Astrocyte (in vitro differentiated cells and primary cell): ENCODE data around the gene PDIA2. TPM values are rescaled to one million over a fixed set of nuclear protein-coding genes. Genes with fewer than 3 reads are reported as not detected.

Source experiments
- DNase-seq: peaks from one replicate; pipeline ENCODE4 v3.0.0-alpha.2; 2010; ENCODE audit warnings: low read depth
- FAIRE-seq: peaks from 2 replicates; lab custom pipeline; 2011; peaks lifted over from hg19 to GRCh38; lab: Jason Lieb, UNC
- H2AFZ ChIP-seq: 2 replicates; pipeline ENCODE4 v1.6.0; 2012; ENCODE audit warnings: low read depth, low read length, inconsistent platforms
- H3K27ac ChIP-seq: 2 replicates; pipeline ENCODE4 v1.5.1; 2011; ENCODE audit warnings: low read depth, low read length, inconsistent platforms
- H3K27me3 ChIP-seq: 2 replicates; pipeline ENCODE4 v1.6.0; 2011; ENCODE audit warnings: low read length, inconsistent platforms; ENCODE audit not compliant: insufficient read depth
- H3K36me3 ChIP-seq: 2 replicates; pipeline ENCODE4 v1.5.1; 2011; ENCODE audit warnings: low read length, inconsistent platforms; ENCODE audit not compliant: insufficient read depth
- H3K4me1 ChIP-seq: 2 replicates; pipeline ENCODE4 v1.5.1; 2011; ENCODE audit warnings: low read length, inconsistent platforms; ENCODE audit not compliant: insufficient read depth
- H3K4me2 ChIP-seq: 2 replicates; pipeline ENCODE4 v1.6.0; 2012; ENCODE audit warnings: low read length, inconsistent platforms
- H3K4me3 ChIP-seq: 2 replicates; pipeline ENCODE4 v1.5.1; 2011; ENCODE audit warnings: low read depth, mild to moderate bottlenecking, low read length, inconsistent platforms; ENCODE audit not compliant: insufficient read depth
- H3K79me2 ChIP-seq: 2 replicates; pipeline ENCODE4 v1.6.0; 2012; ENCODE audit warnings: mild to moderate bottlenecking, low read length, inconsistent platforms; ENCODE audit not compliant: insufficient read depth
- H3K9ac ChIP-seq: 2 replicates; pipeline ENCODE4 v1.6.0; 2012; ENCODE audit warnings: mild to moderate bottlenecking, low read length, inconsistent platforms
- H3K9me3 ChIP-seq: 2 replicates; pipeline ENCODE4 v1.5.1; 2012; ENCODE audit warnings: low read depth, mild to moderate bottlenecking, low read length, inconsistent platforms; ENCODE audit not compliant: insufficient read depth
- H4K20me1 ChIP-seq: 2 replicates; pipeline ENCODE4 v1.6.0; 2012; ENCODE audit warnings: low read length, inconsistent platforms; ENCODE audit not compliant: insufficient read depth
- H3K27ac Mint-ChIP-seq: one replicate; pipeline ENCODE4 v1.8.0; 2021; ENCODE audit warnings: mild to moderate bottlenecking, mixed read lengths; ENCODE audit not compliant: unreplicated experiment
- H3K27me3 Mint-ChIP-seq: one replicate; pipeline ENCODE4 v1.8.0; 2021; ENCODE audit warnings: low read depth, mixed read lengths; ENCODE audit not compliant: unreplicated experiment
- H3K36me3 Mint-ChIP-seq: one replicate; pipeline ENCODE4 v1.8.0; 2021; ENCODE audit warnings: low read depth, mixed read lengths; ENCODE audit not compliant: unreplicated experiment
- H3K4me1 Mint-ChIP-seq: one replicate; pipeline ENCODE4 v1.8.0; 2021; ENCODE audit warnings: low read depth, mixed read lengths; ENCODE audit not compliant: unreplicated experiment
- H3K4me3 Mint-ChIP-seq: one replicate; pipeline ENCODE4 v1.8.0; 2021; ENCODE audit warnings: mild to moderate bottlenecking, moderate library complexity, mixed read lengths; ENCODE audit not compliant: unreplicated experiment
- H3K9me3 Mint-ChIP-seq: one replicate; pipeline ENCODE4 v1.8.0; 2021; ENCODE audit warnings: mild to moderate bottlenecking, mixed read lengths; ENCODE audit not compliant: unreplicated experiment
- EZH2 ChIP-seq: IDR thresholded peaks from 2 replicates; pipeline ENCODE4 v1.6.1; 2012; ENCODE audit warnings: mild to moderate bottlenecking, low read length, inconsistent platforms; ENCODE audit not compliant: insufficient read depth
- total RNA-seq: library from RNA; stranded (reverse); gene quantifications from 2 replicates; pipeline ENCODE4 v1.2.1, GENCODE V29; 2021
- TF ChIP-seq, protein P1 (sequence below): IDR thresholded peaks from 2 replicates; pipeline ENCODE4 v1.5.1; 2011; ENCODE audit warnings: low read depth, mild to moderate bottlenecking, inconsistent platforms, low read length, moderate library complexity; ENCODE audit not compliant: insufficient read depth

Gene PDIA2
- total RNA-seq, 1 donor from 2014 or later = 1.5 TPM

DNA sequence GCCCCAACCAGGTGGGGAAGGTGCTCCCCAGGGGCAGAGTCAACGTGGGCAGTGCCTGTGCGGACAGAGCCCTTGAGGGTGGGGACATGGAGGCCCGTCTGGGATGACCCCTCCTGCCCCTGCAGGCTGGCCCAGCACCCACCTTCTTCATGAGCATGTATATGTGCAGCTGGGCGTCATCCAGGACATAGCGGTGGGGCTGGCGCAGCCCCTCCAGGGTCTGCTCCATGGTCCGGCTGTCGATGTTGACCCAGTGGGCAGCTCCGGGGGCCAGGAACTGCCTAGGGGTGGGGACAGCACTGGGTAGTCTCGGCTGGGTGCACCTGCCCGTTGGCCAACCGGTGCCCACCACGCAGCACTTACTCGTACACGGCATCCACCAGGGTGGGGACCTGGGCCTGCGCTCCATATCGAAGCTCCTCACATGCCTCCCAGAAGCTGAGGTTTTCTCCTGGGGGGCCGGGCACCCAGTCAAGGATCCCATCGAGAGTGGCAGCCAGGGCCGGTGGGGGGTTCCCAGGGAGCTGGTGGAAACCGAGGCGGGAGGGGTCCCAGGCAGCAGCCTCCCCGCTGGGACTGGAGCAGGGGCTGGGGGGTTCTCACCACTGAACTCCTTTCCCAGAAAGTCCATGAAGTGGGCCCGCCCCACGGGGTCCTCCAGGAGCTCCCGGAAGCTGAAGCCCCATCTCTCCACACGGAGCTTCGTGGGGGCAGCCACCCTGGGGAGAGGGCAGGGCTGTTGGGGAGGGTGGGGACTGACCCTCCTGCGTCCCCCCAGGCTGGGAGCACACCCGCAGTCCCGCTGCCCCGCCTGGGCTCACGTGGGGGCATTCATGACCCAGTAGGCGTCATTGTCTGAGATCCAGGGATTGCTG, 12.3 kb upstream of the PDIA2 start:
- H3K27ac Mint-ChIP-seq = no peak overlapping the region
- no peak for FAIRE-seq
- no peak overlapping the region for H3K27ac ChIP-seq
- no peak overlapping the region for H3K9ac ChIP-seq
- H3K36me3 ChIP-seq = no peaks in the 10 kb centered on the region
- H3K9me3 Mint-ChIP-seq = no peaks in the 10 kb centered on the region
- DNase-seq = no peak
- no peak overlapping the region for H3K4me2 ChIP-seq
- TF ChIP-seq, protein P1, sequence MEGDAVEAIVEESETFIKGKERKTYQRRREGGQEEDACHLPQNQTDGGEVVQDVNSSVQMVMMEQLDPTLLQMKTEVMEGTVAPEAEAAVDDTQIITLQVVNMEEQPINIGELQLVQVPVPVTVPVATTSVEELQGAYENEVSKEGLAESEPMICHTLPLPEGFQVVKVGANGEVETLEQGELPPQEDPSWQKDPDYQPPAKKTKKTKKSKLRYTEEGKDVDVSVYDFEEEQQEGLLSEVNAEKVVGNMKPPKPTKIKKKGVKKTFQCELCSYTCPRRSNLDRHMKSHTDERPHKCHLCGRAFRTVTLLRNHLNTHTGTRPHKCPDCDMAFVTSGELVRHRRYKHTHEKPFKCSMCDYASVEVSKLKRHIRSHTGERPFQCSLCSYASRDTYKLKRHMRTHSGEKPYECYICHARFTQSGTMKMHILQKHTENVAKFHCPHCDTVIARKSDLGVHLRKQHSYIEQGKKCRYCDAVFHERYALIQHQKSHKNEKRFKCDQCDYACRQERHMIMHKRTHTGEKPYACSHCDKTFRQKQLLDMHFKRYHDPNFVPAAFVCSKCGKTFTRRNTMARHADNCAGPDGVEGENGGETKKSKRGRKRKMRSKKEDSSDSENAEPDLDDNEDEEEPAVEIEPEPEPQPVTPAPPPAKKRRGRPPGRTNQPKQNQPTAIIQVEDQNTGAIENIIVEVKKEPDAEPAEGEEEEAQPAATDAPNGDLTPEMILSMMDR = no peak
- TF ChIP-seq EZH2 = no peak
- H3K36me3 Mint-ChIP-seq = peaks cover 2% of the 10 kb centered on the region
- H3K79me2 ChIP-seq = no peaks in the 10 kb centered on the region
- H2AFZ ChIP-seq = no peak overlapping the region
- no peaks in the 10 kb centered on the region for H3K9me3 ChIP-seq
- no peaks in the 10 kb centered on the region for H4K20me1 ChIP-seq
- H3K4me1 ChIP-seq = peaks cover 4% of the 10 kb centered on the region
- no peak overlapping the region for H3K4me3 ChIP-seq
- H3K4me1 Mint-ChIP-seq = no peaks in the 10 kb centered on the region
- peaks cover 11% of the 10 kb centered on the region for H3K27me3 Mint-ChIP-seq
- no peak overlapping the region for H3K4me3 Mint-ChIP-seq
- H3K27me3 ChIP-seq = no peaks in the 10 kb centered on the region

DNA sequence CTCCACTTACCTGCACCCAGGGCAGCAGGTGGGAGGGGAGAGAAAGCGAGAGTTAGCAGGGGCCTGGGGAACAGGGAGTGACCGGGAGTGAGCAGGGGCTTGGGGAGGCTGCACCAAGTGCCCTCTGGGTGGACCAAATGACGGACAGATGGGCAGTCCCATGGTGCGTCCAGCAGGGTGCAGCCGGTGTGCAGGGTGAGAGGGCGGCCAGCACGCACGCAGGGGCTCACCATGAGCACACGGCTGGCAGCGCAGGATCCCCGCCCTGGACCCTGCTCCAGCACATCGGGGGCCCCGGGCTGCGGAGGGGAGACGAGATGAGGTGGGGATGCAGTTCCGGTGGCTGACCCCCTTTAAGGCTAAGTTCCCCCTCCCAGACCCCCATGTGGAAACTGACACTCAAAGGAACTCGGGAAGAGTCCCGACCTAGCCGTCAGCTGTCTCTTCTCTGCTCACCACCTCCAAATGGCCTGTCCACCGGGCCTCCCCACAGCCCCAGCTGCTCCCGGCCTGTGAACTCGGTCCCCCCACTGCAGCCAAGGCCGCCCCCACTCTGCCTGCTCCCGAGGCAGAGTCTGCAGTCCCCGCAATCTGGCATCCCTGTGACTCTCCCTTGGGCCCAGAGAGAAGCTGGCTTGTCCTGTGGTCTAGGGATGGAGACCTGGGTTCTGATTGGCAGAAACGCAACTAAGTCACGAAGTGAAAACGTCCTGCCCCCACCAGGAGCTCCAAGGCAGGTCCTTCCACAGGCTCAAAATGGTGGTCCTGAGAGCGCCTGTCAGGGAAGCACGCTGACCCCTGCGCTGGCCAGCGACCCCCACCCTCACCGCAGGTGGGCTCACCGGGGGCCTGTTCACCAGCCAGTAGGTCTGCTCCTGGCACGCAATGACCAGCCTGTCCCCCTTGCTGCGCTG, 10.1 kb upstream of the PDIA2 start:
- H4K20me1 ChIP-seq = no peaks in the 10 kb centered on the region
- H3K27me3 ChIP-seq = no peaks in the 10 kb centered on the region
- Mint-ChIP-seq H3K27me3 (peaks cover 20% of the 10 kb centered on the region), H3K4me1 (no peaks in the 10 kb centered on the region), H3K4me3 (no peak overlapping the region), H3K27ac (no peak overlapping the region), H3K36me3 (peaks cover 2% of the 10 kb centered on the region), H3K9me3 (no peaks in the 10 kb centered on the region)
- no peak for DNase-seq
- no peak overlapping the region for H3K27ac ChIP-seq
- no peak overlapping the region for H3K4me2 ChIP-seq
- no peak overlapping the region for H3K4me3 ChIP-seq
- H3K79me2 ChIP-seq = no peaks in the 10 kb centered on the region
- H3K4me1 ChIP-seq = peaks cover 4% of the 10 kb centered on the region
- FAIRE-seq = no peak
- no peak overlapping the region for H2AFZ ChIP-seq
- H3K9ac ChIP-seq = no peak overlapping the region
- no peaks in the 10 kb centered on the region for H3K9me3 ChIP-seq
- H3K36me3 ChIP-seq = no peaks in the 10 kb centered on the region
- TF ChIP-seq EZH2 = no peak

DNA sequence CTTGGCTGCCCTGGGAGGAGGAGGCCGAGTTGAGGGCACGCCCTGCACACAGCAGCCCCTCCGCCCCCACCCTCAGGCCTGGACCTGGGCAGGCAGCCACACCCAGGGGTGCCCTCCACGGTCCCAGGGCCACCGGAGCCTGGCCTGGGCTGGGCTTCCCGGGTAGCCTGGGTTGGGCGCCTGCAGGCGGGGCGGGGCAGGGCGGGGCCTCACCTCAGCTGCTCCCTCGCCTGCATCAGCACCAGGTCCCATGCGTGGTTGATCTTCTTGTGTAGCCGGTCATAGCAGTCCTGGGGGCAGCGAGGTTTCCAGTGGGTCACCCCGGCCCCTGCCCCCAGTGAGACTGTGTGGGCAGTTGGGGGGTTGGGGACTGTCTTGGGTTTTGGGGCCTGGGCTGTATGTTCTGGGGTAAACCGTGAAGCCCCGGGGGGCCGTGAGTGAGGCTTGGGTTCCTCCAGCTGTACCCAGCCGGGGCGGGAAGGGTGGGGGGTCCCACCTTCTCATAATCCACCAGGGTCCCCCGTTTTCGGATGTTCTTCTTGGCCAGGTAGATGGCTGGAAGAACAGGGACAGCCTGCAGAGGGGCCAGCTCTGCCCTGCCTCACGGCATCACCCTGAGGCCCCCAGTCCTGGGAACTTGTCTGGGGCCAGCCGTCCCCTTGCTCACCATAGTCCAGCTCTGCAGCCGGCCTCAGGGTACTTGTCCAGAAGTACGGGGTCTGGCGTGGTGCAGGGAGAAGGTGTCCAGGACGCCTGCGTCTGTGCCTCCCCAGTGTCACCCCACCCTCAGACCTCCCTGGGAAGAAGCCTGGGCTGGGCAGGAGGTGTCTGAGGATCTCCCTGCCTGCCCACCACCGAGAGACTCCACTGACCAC, 9.2 kb upstream of the PDIA2 start:
- Histone ChIP-seq H3K27me3 (no peaks in the 10 kb centered on the region), H2AFZ (no peak overlapping the region), H3K9ac (no peak overlapping the region), H3K9me3 (no peaks in the 10 kb centered on the region), H4K20me1 (no peaks in the 10 kb centered on the region), H3K4me3 (no peak overlapping the region), H3K79me2 (no peaks in the 10 kb centered on the region), H3K4me2 (no peak overlapping the region), H3K4me1 (peaks cover 4% of the 10 kb centered on the region), H3K27ac (no peak overlapping the region), H3K36me3 (no peaks in the 10 kb centered on the region)
- FAIRE-seq (no peak), DNase-seq (no peak)
- H3K27ac Mint-ChIP-seq = no peak overlapping the region
- no peaks in the 10 kb centered on the region for H3K9me3 Mint-ChIP-seq
- TF ChIP-seq, protein P1 = no peak
- TF ChIP-seq EZH2 = no peak
- no peaks in the 10 kb centered on the region for H3K4me1 Mint-ChIP-seq
- H3K36me3 Mint-ChIP-seq = no peaks in the 10 kb centered on the region
- H3K27me3 Mint-ChIP-seq = peaks cover 15% of the 10 kb centered on the region
- no peak overlapping the region for H3K4me3 Mint-ChIP-seq
